Small intestine (tissue), 7 donors: Measurements from ENCODE around the gene GIMAP8. TPM values are rescaled to one million over a fixed set of nuclear protein-coding genes. Genes with fewer than 3 reads are reported as not detected.

ENCODE experiments used
- DNase-seq, 2 donors: peaks; one replicate each; pipeline versions ENCODE4 v3.0.0 to v3.0.0-alpha.2; 2013
- FAIRE-seq: peaks from 2 replicates; lab custom pipeline; 2012; peaks lifted over from hg19 to GRCh38; lab: Jason Lieb, UNC
- H3K27ac ChIP-seq, 3 donors: one replicate each; pipeline ENCODE4 v1.5.1; 2013; ENCODE audit warnings: low read length in 2 of 3, mild to moderate bottlenecking in 2 of 3, control low read depth in 1 of 3, inconsistent platforms in 1 of 3, low read depth in 1 of 3, moderate library complexity in 1 of 3
- H3K27me3 ChIP-seq, 3 donors: one replicate each; pipeline ENCODE4 v1.6.1; 2013; ENCODE audit warnings: low read length in 3 of 3, inconsistent platforms in 1 of 3; ENCODE audit not compliant: control insufficient read depth in 3 of 3, insufficient read depth in 3 of 3
- H3K36me3 ChIP-seq, 3 donors: one replicate each; pipeline ENCODE4 v1.6.1; 2013; ENCODE audit warnings: low read length in 3 of 3, inconsistent platforms in 1 of 3, low read depth in 1 of 3, mild to moderate bottlenecking in 1 of 3, moderate library complexity in 1 of 3; ENCODE audit not compliant: control insufficient read depth in 3 of 3, insufficient read depth in 2 of 3
- H3K4me1 ChIP-seq, 3 donors: one replicate each; pipeline ENCODE4 v1.6.1; 2013; ENCODE audit warnings: low read length in 2 of 3, inconsistent platforms in 1 of 3, low read depth in 1 of 3, mild to moderate bottlenecking in 1 of 3, moderate library complexity in 1 of 3; ENCODE audit not compliant: control insufficient read depth in 3 of 3, insufficient read depth in 2 of 3
- H3K4me3 ChIP-seq, 3 donors: one replicate each; pipeline ENCODE4 v1.5.1; 2013; ENCODE audit warnings: low read length in 3 of 3, control low read depth in 1 of 3, inconsistent platforms in 1 of 3, low read depth in 1 of 3, mild to moderate bottlenecking in 1 of 3, moderate library complexity in 1 of 3
- H3K9me3 ChIP-seq, 2 donors: one replicate each; pipeline ENCODE4 v1.6.1; 2013; ENCODE audit warnings: low read depth in 1 of 2, low read length in 1 of 2; ENCODE audit not compliant: control insufficient read depth in 2 of 2, insufficient read depth in 1 of 2
- WGBS, 3 donors: extraction: QIAGEN DNeasy Blood & Tissue Kit; methylation state at CpG; one replicate each; pipeline ENCODE4 v1.1.7; 2013; 5-methylcytosine and 5-hydroxymethylcytosine counted together
- polyA plus RNA-seq, 4 donors: library from polyadenylated mRNA; stranded (reverse) in 3 of 4; unstranded in 1 of 4; fragments of 200-250 nt in 3 of 4; fragments of 120-200 nt in 1 of 4; gene quantifications; one replicate each; pipeline versions ENCODE4 v1.2.1 to v1.2.3, GENCODE V29; 2013
- donor health status: healthy with polysubstance abuse.
- donor health status: control.
- donor health status: control.
- donor health status: Bipolar disorder and iron deficiency.
- donor health status: healthy.

Gene GIMAP8
- polyA plus RNA-seq, 4 donors = 0.67 to 14.0 (median 4.1) TPM

GRCh38 chr7:150408393-150409299 lies 41.8 kb upstream of the GIMAP8 start:
- H3K9me3 ChIP-seq = no peaks in the 10 kb centered on the region
- H3K27ac ChIP-seq = peak overlapping the region in 1 of 3 donors; percentile 24
- FAIRE-seq = no peak
- no peak for DNase-seq
- H3K36me3 ChIP-seq = peaks cover 0 to 50% (median 0%) of the 10 kb centered on the region in 3 donors
- H3K4me1 ChIP-seq = peaks cover 2 to 29% (median 9%) of the 10 kb centered on the region in 3 donors
- no peak overlapping the region for H3K4me3 ChIP-seq
- WGBS, 3 donors = 82 to 85% (median 83%) methylated on average over 16 to 22 of the region's 22 CpGs
- H3K27me3 ChIP-seq = no peaks in the 10 kb centered on the region

- FAIRE-seq = no peak
- Histone ChIP-seq H3K36me3 (peaks cover 0 to 50% (median 0%) of the 10 kb centered on the region in 3 donors), H3K27ac (no peak overlapping the region), H3K9me3 (no peaks in the 10 kb centered on the region), H3K27me3 (no peaks in the 10 kb centered on the region), H3K4me3 (no peak overlapping the region), H3K4me1 (peaks cover 0 to 21% (median 3%) of the 10 kb centered on the region in 3 donors)
- no peak for DNase-seq
- 77 to 82% (median 80%) methylated on average over 9 to 10 of the region's 10 CpGs for WGBS, 3 donors
Measured at GRCh38 chr7:150409300-150410030, 41.0 kb upstream of the GIMAP8 start.

GRCh38 chr7:150410131-150410530 lies 40.3 kb upstream of the GIMAP8 start:
- Histone ChIP-seq H3K9me3 (no peaks in the 10 kb centered on the region), H3K27ac (no peak overlapping the region), H3K4me3 (no peak overlapping the region), H3K36me3 (peaks cover 0 to 50% (median 0%) of the 10 kb centered on the region in 3 donors), H3K4me1 (peaks cover 0 to 17% (median 3%) of the 10 kb centered on the region in 3 donors), H3K27me3 (no peaks in the 10 kb centered on the region)
- WGBS, 3 donors = 89 to 94% (median 92%) methylated on average over 7 of the region's 7 CpGs
- DNase-seq (no peak), FAIRE-seq (no peak)

GRCh38 chr7:150410680-150411346 lies 39.6 kb upstream of the GIMAP8 start:
- peaks cover 0 to 15% (median 3%) of the 10 kb centered on the region in 3 donors for H3K4me1 ChIP-seq
- 75 to 85% (median 81%) methylated on average over 10 of the region's 10 CpGs for WGBS, 3 donors
- peaks cover 0 to 50% (median 0%) of the 10 kb centered on the region in 3 donors for H3K36me3 ChIP-seq
- DNase-seq (no peak), FAIRE-seq (no peak)
- H3K9me3 ChIP-seq = no peaks in the 10 kb centered on the region
- H3K27me3 ChIP-seq = no peaks in the 10 kb centered on the region
- no peak overlapping the region for H3K4me3 ChIP-seq
- no peak overlapping the region for H3K27ac ChIP-seq

- H3K36me3 ChIP-seq = peaks cover 0 to 50% (median 0%) of the 10 kb centered on the region in 3 donors
Measured at GRCh38 chr7:150411606-150412005, 38.8 kb upstream of the GIMAP8 start.

GRCh38 chr7:150412016-150412415 lies 38.4 kb upstream of the GIMAP8 start:
- FAIRE-seq (no peak), DNase-seq (no peak)
- H3K27ac ChIP-seq = no peak overlapping the region
- peaks cover 0 to 50% (median 0%) of the 10 kb centered on the region in 3 donors for H3K36me3 ChIP-seq
- H3K9me3 ChIP-seq = no peaks in the 10 kb centered on the region
- H3K4me3 ChIP-seq = no peak overlapping the region
- H3K27me3 ChIP-seq = no peaks in the 10 kb centered on the region
- 92 to 96% (median 93%) methylated on average over 11 of the region's 11 CpGs for WGBS, 3 donors
- H3K4me1 ChIP-seq = peaks cover 0 to 4% (median 3%) of the 10 kb centered on the region in 3 donors

More at GRCh38 chr7:150411606-150412005, 38.8 kb upstream of the GIMAP8 start:
- Histone ChIP-seq H3K27ac (no peak overlapping the region), H3K27me3 (no peaks in the 10 kb centered on the region), H3K4me3 (no peak overlapping the region), H3K9me3 (no peaks in the 10 kb centered on the region), H3K4me1 (peaks cover 0 to 7% (median 3%) of the 10 kb centered on the region in 3 donors)
- 78 to 86% (median 82%) methylated on average over 11 of the region's 11 CpGs for WGBS, 3 donors
- FAIRE-seq (no peak), DNase-seq (no peak)

- H3K4me1 ChIP-seq = no peaks in the 10 kb centered on the region
Measured at GRCh38 chr7:150412518-150413488, 37.6 kb upstream of the GIMAP8 start.

More at GRCh38 chr7:150412518-150413488, 37.6 kb upstream of the GIMAP8 start:
- no peaks in the 10 kb centered on the region for H3K27me3 ChIP-seq
- H3K27ac ChIP-seq = no peak overlapping the region
- no peak overlapping the region for H3K4me3 ChIP-seq
- no peak for DNase-seq
- peaks cover 0 to 48% (median 0%) of the 10 kb centered on the region in 3 donors for H3K36me3 ChIP-seq
- WGBS, 3 donors = 82 to 86% (median 85%) methylated on average over 37 of the region's 37 CpGs
- H3K9me3 ChIP-seq = no peaks in the 10 kb centered on the region
- FAIRE-seq = no peak
